ENCODE measurements around the gene HOXC5.

HOXC5 gene

DNA sequence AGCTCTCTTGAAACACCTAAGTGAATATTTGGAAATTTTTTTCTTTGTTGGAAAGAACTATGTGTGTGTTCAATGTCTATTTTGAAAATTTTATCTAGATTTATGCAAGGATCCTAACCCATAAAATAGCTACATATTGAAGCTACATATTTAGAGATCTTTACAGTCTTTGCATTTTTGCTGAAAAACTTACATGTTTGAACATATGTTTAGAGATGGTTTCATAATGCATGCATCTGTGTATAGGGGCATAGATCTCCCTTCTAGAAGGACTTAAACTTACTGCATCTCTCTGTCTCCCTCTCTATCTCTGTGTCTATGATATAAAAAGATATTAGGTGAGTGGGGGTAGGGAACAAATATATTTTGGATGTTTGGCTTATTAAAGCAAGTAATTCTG is 12.6 kb downstream of the HOXC5 start:
- no peak for DNase-seq (ENCODE audit: low read depth in 2 of 3, low spot score in 2 of 3)

GRCh38 chr12:54045868-54046521 is 13.1 kb downstream of the HOXC5 start:
- DNase-seq (ENCODE audit: low read depth in 2 of 3, low spot score in 2 of 3), result no peak

GRCh38 chr12:54046809-54047159 is 13.9 kb downstream of the HOXC5 start:
- DNase-seq (ENCODE audit: low read depth in 2 of 3, low spot score in 2 of 3), result no peak

- DNase-seq (ENCODE audit: low read depth in 2 of 3, low spot score in 2 of 3), result no peak
These were observed 14.5 kb downstream of the HOXC5 start for GRCh38 chr12:54047160-54047963.

DNA sequence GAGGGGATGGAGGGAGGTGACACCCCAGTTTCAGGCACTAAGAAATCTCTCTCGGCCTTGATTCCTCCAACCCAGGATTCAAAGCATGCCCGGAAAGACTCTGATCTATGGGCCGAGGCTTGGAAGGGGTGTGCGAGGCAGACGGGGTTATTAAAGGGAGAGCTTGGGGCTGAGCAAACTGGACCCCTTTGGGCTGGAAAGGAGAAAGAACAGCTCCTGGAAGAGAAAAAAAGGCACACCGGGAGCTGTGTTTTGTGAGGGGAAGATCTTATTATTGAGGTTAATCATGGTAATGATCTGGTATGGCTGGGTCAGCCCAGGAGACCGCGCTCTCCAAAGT is 15.1 kb downstream of the HOXC5 start:
- DNase-seq (ENCODE audit: low read depth in 2 of 3, low spot score in 2 of 3), result no peak

GRCh38 chr12:54048406-54049093 is 15.7 kb downstream of the HOXC5 start:
- DNase-seq (ENCODE audit: low read depth in 2 of 3, low spot score in 2 of 3), result no peak

DNA sequence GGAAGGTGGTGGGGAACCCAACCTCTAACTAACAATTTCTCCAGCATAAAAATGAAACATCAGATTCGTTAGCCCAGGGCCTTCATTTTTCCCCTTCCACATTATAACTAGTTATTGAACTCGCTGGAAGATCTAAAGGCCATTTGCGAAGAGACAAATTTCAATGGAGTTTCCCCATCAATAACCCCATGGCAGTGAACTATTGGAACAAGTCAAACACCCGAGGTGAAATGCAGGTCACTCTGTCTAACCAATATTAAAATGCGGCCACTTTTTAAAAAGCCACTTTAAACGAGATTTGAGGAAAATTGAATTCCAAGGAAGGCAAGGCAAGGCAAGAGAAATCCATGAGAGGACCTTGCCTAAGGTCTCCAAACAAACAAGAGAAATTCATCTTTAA is 16.3 kb downstream of the HOXC5 start:
- no peak for DNase-seq (ENCODE audit: low read depth in 2 of 3, low spot score in 2 of 3)

GRCh38 chr12:54050482-54050810 is 17.6 kb downstream of the HOXC5 start:
- DNase-seq (ENCODE audit: low read depth in 2 of 3, low spot score in 2 of 3), result no peak

GRCh38 chr12:54051026-54051842 is 18.4 kb downstream of the HOXC5 start:
- no peak for DNase-seq (ENCODE audit: low read depth in 2 of 3, low spot score in 2 of 3)

DNA sequence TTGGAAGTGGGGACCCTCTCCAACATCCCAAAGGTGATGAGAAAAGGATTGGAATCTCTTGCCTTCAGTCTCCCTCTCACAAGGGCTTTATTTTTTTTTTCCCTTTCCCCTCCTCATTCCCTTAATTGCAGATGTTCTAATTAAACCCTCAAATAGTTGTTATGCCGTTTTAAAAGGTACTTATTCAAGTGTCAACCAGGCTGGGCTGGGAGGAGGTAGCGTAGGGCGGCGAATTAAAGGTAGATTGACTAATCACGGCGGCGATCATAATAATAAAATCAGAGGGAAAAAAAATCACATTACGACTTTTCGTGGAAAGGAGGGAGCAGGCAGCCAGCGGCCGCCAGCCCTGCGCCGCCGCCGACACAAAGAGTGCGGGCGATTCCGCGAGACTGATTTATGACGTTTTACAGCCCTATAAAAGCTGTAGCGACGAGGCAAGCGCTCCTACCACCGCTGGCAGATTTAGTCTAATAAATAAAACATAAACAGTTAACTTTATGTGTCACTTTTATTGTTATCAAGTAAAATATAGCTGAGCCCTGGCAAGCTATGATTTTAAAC is 19.1 kb downstream of the HOXC5 start:
- no peak for DNase-seq (ENCODE audit: low read depth in 2 of 3, low spot score in 2 of 3)

DNA sequence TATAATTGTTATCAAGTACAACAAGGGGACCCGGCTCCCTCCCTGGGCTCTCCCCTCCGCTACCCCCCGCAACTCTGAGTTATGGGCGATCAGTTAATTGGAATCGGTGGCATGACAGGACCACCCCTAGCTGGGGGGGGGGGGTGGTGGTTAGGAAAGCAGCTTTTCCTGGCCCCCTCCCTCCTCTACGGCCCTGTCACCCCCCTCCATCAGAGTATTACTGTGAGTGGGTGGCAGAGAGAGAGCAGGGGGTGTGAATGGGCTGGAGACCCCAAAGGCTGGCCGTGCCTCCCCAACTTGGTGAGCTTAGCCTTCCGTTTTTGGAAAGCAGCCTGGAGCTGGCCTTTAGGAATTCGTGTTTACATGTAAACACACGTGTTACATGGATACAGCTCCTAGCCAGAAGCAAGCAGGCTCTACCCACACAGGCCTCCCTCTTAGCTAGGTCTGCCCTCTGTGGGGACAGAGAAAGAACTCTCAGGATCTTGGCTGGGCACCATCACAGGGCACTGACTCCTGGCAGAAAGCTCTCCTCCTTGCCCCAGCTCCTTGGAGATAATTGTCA is 19.7 kb downstream of the HOXC5 start:
- DNase-seq (ENCODE audit: low read depth in 2 of 3, low spot score in 2 of 3), result no peak

GRCh38 chr12:54053003-54053750 is 20.3 kb downstream of the HOXC5 start:
- no peak for DNase-seq (ENCODE audit: low read depth in 2 of 3, low spot score in 2 of 3)

GRCh38 chr12:54053751-54054741 is 21.2 kb downstream of the HOXC5 start, which contains the start of gene HOXC4:
Gene HOXC4 (plus strand): TSS chr12:54053835. CDS start chr12:54053923, 88 bp downstream.
- no peak for DNase-seq (ENCODE audit: low read depth in 2 of 3, low spot score in 2 of 3)

DNA sequence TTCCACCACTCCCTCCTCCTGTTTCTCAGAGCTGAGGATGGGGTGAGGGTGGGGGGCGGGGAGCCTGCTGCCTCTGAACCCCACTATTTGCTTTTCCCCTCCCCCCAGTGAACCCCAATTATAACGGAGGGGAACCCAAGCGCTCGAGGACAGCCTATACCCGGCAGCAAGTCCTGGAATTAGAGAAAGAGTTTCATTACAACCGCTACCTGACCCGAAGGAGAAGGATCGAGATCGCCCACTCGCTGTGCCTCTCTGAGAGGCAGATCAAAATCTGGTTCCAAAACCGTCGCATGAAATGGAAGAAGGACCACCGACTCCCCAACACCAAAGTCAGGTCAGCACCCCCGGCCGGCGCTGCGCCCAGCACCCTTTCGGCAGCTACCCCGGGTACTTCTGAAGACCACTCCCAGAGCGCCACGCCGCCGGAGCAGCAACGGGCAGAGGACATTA is 21.9 kb downstream of the HOXC5 start:
- no peak for DNase-seq (ENCODE audit: low read depth in 2 of 3, low spot score in 2 of 3)

- no peak for DNase-seq (ENCODE audit: low read depth in 2 of 3, low spot score in 2 of 3)
These were observed 22.7 kb downstream of the HOXC5 start for GRCh38 chr12:54055552-54055951.

GRCh38 chr12:54056110-54056509 is 23.3 kb downstream of the HOXC5 start:
- no peak for DNase-seq (ENCODE audit: low read depth in 2 of 3, low spot score in 2 of 3)

DNA sequence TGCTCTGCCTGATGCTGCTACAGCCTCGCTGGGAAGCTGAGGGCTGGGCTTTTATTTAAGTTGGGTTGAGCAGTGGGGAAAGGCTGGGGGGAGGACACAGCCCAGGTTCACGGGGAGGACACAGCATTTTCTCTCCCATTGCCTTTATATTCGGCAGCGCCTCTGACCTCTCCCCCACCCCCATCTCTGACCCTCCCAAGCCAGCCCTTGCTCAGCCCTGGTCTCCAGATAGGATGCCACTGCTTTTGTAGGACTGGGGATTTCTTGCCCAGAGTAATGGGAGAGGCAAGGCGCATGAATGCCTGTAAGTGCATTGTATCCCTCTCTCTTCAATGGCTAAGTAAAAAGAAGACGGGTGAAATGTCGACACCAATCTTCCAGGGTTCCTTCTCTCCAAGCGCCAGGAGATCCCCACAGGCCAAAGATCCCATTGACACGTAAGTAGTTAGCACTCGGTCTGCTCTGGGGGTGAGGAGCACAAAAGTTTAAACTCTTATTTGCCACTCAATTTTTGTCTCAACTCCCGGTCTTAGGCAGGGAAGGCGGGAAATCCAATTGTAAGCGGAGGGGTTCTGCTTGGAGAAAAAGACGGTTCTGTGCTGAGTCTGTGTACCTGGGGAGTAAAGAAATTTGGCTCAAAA is 25.4 kb downstream of the HOXC5 start:
- DNase-seq (ENCODE audit: low read depth in 2 of 3, low spot score in 2 of 3), result no peak

GRCh38 chr12:54059668-54060067 is 26.8 kb downstream of the HOXC5 start:
- no peak for DNase-seq (ENCODE audit: low read depth in 2 of 3, low spot score in 2 of 3)

Data from activated CD8-positive, alpha-beta memory T cell treated with anti-CD3 and anti-CD28 coated beads for 48 hours (primary cell).